ENCODE data around the gene LRIT1.
"Not testable (repeated sequence)": the region's sequence is repeated elsewhere in the genome, so short reads cannot be mapped to it uniquely, and the experiment has no call there.

The LRIT1 gene, protein sequence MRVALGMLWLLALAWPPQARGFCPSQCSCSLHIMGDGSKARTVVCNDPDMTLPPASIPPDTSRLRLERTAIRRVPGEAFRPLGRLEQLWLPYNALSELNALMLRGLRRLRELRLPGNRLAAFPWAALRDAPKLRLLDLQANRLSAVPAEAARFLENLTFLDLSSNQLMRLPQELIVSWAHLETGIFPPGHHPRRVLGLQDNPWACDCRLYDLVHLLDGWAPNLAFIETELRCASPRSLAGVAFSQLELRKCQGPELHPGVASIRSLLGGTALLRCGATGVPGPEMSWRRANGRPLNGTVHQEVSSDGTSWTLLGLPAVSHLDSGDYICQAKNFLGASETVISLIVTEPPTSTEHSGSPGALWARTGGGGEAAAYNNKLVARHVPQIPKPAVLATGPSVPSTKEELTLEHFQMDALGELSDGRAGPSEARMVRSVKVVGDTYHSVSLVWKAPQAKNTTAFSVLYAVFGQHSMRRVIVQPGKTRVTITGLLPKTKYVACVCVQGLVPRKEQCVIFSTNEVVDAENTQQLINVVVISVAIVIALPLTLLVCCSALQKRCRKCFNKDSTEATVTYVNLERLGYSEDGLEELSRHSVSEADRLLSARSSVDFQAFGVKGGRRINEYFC

DNA sequence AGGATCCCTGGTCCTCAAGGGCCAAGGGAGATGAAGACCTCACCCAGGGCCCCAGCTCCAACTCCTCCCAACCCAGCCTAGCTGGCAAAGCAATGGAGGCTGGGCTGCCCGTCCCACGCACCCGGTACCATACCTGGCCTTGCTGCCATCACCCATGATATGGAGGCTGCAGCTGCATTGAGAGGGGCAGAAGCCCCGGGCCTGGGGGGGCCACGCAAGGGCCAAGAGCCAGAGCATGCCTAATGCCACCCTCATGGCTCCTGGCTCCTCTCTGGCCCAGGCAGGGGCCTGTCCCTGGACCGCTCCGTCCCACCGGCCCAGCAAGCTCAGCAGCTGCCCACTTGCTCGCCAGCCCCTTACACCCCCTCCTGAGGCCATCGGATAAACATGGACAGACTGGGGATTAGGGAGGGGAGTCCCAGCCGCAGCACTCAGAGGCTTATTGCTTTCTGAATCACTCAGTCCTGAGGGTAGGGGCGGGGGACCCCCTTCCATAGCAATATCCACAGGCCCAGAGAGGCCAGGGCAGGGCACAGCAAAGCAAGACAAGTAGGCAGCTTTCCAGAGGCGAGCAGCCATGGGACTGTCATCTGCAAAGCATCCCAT lies at the start of gene LRIT1:
LRIT1 (minus strand) TSS at position 362 of the 606 bp plus-strand sequence; CDS start at position 255, 107 bp downstream.
- DNase-seq, result no peak

DNA sequence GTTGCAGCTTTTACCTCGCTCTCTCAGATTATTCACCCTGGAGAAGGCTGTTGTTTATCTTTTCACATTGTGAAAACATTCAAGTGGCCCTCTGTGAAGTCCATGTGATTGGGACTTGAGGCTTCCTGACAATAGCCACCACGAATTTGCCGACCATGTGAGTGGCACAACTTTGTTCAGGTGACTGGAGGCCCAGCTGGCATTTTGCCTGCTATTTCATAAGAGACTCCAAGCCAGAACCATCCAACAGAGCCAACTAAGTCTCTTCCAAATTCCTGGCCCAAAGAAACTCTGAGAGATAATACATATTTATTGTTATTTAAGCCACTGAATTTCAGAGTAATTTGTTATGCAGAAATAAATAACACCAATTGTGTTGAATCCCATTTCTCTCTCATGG lies 48.9 kb upstream of the LRIT1 start:
- no peak for DNase-seq

DNA sequence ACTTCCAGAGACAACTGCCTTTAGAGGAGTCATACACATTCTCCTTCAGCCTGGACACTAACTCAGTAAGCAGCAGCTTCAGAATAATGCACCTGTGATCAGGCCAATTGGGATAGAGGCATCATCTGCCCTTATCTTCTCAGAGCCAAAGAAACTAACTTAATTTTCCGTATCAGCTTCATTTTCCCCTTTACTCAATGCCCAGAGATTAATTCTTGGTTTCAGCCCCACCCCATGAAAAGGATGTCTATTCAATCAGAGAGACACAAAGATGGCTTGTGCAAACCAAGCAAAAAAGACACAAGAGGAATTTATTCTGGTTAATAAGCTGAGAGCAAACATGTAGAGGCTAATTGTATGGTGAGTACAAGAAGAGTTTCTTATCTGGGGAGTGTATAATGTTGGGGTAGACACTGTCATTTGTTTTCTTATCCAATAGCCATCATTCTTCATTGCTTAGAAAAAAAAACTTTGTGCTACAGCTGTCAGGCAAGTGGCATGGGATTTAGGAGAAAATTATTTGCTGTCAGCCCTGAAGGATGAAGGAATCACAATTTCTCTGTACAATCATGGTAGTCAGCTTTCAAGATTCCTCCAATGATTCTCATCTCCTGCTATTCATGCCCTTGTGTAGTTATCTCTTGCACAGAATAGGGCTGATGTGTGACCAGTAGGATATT lies 48.3 kb upstream of the LRIT1 start:
- no peak for DNase-seq

DNA sequence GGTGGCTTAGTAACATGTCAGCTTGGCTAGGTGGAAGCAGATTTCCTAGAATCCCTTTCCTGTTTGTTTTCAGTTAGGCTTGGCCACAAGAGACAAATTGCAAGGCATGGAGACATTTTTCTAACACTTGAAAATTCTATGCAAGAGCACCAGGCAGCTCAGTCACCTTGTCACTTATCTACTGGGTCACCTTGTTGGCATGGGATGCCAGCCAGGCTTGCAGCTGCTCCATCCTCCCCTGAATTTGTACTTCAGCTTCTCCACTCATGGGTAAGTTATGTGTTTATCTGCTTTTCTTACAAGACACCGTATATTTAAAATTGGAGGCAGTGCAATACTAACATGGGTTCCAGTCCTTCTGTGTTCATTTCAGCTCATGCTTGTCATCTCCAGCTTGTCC lies 46.8 kb upstream of the LRIT1 start:
- DNase-seq, result no peak

DNA sequence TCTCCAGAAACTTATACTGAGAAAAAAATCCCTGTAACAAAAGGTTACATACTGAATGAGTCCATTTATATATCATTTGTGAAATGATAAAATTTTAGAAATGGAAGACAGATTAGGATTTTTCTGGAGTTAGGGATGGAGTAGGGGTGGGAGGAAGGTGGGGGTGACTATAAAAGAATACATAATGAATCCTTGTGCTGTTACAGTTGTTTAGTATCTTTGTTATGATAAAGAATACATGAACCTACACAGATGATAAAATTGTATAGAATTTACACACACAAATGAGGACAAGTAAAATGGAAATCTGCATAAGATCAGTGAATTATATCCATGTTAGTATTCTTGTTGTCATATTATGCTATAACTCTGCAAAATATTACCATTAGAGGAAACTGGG lies 45.3 kb upstream of the LRIT1 start:
- DNase-seq, result no peak

DNA sequence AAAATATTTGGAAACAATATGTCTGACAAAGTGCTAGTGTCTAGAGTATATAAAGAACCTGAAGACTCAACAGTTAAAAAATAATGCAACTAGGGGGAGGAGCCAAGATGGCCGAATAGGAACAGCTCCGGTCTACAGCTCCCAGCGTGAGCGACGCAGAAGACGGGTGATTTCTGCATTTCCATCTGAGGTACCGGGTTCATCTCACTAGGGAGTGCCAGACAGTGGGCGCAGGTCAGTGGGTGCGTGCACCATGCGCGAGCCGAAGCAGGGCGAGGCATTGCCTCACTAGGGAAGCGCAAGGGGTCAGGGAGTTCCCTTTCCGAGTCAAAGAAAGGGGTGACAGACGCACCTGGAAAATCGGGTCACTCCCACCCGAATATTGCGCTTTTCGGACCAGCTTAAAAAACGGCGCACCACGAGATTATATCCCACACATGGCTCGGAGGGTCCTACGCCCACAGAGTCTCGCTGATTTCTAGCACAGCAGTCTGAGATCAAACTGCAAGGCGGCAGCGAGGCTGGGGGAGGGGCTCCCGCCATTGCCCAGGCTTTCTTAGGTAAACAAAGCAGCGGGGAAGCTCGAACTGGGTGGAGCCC lies 38.6 kb upstream of the LRIT1 start:
- DNase-seq, result not testable (repeated sequence)

DNA sequence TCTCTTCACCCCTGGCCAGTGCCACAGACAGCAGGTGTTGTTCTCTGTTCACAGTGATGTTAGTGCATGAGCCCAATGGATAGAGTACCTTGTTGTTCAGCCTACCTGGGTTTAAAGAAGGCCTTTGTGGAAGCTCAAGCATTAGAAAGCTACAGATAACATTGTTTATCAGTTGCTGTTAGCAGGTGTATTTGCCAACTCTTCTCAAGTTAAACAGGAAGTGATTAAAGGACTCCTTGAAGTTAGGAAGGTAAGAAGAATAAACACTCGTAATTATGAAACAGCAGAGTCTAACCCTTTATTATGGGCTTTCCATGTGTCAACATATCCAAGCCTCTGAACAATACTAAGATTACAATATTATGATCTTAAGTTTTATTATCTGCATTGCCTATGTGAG lies 29.4 kb upstream of the LRIT1 start:
- no peak for DNase-seq

DNA sequence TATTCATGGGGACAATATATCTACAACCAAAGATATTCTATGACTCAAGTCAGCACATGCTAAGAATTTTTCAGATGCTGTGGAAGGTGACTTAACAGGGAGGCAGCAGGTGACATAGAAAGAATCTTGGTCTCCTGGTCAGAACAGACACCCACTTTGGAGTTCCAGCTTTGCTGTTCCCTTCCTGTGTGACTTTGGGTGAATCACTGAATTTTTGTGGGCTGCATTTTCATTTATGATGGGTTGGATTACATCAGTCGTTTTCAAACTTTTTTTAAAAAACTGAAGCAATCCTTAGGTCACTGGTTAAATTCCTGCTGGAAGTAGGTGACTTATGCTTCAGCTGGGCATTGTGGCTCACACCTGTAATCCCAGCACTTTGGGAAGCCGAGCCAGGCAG lies 28.4 kb upstream of the LRIT1 start:
- DNase-seq, result no peak

DNA sequence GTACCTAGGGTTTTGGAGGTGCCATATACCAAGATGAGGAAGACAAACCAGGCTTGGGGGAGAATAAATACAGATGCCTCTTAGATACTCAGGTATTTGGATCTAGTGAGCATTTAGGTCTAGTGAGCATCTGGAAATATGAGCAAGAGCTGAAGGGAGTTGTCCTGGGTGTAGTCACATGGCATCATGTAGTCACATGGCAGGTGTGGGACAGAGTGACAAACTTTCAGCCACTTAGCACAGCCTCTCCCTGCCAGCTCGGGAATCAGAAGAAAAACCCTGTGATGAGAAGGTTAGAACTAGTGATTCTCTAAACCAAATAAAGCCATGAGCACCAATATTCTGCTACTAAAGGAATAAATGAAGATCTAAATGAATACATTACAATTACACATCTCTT lies 27.8 kb upstream of the LRIT1 start:
- DNase-seq, result no peak

DNA sequence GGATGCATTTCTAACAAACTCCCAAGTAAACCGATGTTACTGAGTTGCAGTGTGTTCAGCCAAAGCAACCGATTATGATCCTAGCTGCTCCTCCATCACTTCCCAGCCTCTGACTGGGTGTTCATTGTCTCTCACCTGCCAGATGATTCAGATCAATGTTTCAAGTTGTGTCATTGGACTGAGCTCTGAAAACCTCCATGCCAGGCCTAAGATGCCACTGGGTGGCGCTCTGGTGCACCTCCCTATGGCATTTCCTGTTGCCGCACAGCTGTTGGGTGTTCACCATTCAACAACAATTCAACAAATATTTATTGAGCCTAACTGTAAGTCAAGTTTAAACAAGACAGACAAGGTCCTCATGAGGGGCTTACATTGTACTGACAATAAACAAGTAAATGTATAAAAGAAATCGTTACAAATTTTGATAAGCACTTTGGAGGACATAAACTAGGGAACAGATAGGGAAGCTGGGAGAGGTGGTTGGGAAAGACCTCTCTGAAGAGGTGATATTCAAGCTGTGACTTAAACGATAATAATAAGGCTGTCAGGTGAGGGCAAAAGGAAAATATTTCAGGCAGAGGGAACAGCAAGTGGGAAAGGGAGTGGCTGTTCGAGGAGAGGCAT lies 26.3 kb upstream of the LRIT1 start:
- peak; percentile 30 to 50 for DNase-seq

DNA sequence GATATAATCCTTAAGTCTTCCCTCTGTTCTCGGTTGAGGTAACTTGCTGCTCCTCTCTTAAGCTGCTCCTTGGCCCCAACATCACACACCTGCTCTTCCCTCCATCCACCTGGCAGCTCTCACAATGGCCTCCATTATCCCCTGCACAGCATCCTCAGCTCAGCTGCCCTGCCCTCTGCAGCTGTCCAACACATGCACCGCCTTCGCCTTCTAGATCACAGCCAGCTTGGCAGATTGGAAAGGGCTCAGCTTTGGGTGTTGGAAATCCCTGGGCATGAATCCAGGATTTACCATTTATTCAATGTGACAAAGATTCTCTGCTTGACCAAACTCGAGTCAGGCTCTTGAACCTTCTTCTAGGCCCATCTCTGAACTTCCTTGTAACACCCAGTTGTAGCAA lies 24.1 kb upstream of the LRIT1 start:
- DNase-seq, result no peak

DNA sequence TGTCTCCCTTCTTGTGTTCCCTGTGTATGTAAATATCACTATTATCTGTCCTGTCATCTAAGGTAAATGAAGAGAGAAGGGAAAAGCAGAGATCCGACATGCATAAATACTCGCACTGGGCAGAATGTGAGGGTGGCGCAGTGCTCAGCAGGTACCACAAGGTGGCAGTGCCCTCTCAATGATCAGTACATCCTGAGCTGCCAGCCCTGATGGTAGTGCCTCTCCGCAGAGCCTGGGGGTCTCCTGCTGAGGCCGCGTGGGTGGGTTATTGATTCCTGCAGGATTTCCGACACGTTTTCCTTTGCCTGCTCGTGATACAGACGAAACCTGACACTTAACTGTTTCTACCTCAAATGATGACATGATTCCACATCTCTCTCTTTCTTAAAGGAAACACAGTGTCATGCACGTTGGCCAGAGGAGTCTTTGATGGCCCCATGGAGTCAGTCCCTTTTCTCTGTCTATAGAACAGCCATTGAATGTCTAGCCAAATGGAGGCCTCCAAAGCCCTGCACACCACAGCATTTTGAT lies 23.3 kb upstream of the LRIT1 start:
- peak; percentile 62 to 77 for DNase-seq

DNA sequence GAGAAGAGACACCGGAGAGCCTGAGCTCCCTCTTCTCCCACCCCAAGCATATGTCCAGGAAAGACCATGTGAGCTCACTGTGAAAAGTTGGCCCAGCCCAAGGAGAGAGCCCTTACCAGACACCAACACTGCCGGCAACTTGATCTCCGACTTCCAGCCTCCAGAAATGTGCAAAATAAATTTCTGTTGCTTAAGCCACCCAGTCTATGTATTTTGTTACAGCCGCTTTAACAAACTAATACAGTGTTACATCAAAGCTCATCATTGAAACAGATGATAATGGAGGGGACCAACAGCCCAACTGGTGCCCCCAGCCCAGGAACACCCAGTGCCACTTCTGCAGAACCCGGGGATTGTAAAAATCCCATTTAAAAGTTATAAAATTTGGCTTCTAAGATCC lies 22.4 kb upstream of the LRIT1 start:
- no peak for DNase-seq

DNA sequence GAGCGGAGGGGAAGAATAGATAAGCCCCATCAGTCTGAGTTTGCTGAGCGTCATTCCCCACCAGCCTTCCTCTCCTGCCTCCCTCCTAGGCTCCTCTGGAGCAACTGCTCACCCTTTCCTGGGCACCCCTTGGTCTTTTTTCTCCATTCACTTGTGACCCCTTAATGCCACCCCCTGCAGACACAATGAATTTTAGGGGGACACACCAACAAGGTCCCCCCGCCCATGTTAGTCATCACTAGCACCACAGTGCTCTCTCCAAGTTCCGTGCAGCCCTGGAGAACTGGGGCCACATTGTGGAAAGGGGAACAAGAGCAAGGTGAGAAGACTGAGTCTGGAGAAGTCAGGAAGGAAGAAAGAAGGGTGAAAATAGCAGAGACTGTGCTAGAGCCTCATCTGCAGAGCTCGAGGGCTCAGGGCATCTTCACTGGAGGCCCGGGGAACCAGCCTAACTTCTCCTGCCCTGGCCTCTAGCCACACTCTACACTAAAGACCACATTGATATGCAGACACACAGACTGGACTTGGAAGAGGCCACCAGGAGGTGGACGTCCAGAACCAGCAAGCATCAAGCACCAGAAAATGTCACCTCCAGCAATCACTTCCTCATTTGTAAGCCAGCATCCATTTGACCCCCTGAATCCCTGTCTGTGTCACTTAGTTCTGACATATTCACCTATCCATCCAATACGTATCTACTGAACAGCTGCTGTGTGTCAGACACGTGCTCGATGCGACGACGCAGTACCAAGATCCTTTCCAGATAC lies 21.0 kb upstream of the LRIT1 start:
- DNase-seq, result no peak

DNA sequence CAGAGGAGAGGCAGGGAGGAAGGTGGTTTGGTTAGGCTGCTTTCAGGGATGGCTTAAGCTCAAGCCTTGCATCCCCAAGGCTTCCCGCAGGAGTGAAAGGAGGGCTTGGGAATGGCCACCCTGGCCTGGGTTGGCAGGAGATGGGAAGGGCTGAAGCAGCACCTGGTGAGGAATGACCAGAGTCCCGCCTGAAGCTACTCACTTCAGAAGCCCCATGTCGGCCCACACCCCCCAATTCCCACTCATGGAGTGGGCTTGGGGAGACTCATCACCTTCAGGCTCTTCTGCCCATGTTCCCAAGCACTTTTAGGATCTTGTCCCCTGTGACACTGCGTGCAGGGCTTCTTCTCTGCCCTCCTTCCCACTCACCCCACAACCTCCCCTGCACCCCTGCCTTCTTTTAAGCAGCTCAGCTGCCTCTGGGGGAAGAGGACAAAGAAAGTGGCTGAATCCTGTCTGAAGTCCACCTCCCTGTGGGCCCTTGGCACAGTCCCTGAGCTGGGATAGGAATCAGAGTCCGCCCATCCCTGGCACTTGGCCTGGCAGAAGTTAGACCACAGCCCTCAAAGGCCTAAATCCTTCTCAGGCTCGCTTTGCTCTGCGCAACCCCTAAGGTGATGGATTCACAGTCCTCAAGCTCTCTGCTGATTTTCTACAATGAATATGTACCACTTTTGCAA lies 20.0 kb upstream of the LRIT1 start:
- no peak for DNase-seq

DNA sequence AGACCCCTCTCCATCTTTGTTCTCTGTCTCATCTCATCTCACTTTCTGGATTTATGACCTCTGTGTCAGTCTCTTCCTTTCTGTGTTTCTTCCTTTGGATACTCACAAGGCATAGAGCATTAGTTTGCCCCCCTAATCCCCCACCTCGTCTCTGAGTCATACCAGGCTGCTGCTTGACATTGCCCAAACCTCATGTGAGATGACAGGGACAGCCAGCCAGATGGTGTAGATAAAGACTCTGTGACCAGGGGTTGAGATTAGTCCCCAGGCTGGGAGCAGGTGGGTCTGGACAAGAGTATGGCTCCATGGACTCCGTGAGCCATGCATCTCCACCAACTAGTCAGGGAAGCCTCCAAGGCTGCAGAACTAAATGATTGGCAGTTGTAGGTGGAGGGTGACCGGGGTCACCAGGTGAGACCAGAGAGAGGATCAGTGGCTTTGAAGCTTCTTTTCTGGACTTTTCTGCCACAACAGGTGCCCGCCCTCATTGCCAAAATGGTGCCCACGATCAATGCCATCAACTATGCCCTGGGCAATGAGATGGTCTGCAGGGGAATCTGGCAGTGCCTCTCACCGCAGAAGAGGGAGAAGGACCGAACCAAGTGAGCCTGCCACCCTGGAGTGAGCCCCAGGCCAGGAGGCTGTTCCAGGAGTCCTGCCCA lies 16.8 kb upstream of the LRIT1 start:
- no peak for DNase-seq

DNA sequence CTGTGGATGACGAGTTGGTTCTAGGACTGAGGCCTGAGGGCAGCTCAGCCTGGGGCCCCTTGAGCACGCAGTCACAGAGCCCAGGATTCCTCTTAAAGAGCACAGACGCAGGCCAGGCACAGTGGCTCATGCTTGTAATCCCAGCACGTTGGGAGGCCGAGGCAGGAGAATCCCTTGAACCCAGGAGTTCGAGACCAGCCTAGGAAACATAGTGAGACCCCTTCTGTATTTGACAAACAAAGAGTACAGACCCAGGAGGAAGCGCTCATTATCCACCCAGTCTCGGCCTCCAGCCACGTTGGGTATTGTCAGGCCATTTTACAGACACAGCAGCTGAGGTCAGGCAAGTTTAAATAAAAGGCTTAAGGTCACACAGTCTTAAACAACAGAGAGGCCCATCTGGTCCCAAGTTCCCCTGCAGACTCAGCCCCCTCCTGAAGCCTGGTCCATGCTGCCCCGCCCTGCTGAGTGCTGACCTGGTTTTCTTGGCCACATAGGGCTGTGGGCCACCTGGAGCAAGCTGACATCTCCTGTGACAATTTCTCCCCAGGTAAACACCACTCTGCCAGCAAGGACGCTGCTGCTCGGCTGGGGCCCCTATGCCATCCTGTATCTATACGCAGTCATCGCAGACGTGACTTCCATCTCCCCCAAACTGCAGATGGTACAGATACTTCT lies 16.1 kb upstream of the LRIT1 start:
- DNase-seq, result no peak

DNA sequence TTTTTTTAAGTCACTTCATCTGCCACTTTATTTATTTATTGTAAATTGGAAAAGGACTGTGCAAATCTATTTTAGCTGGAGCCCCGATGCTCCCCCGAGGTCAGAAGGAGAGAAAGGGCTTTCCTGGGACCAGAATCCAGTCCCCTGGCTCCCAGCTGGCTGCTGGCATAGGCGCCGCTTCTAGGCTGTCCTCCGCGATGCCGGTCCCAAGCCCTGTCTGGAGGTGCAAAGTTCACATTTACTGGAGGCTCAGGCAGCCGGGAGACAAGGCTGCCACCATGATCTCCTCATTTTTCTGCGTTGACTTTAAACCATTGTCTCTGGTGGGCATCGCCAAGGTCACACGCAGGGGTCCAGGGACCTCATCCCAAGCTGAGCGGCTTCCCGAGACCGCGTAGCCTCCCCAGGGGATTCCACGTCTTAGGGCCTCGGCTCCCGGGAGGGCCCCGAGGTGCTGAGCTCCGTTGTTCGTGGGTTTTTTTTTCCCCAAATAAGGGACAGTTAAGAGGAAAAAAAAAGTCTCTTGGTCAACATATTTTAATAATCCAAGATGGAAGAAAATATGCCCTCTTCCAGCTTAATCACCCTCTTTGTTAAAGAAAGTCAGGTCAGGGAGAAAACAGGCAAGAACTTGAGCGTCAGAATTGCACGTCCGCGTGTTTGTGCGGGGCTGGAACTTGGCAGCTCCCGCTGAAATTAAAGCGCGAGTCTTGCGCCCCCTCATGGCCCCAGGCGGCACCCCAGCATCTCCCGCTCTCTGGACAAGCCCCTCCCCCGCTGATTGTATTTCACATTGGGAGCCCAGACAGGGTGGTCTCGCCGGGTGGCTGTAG lies 15.4 kb upstream of the LRIT1 start:
- peak in 1 of 2 donors; percentile 25 for DNase-seq

All from activated CD4-positive, alpha-beta T cell treated with anti-CD3 and anti-CD28 coated beads for 4 hours (primary cell).